Karpas-422 (cell line): ENCODE data around the gene PPP1R1A. TPM values are rescaled to one million over a fixed set of nuclear protein-coding genes. Genes with fewer than 3 reads are reported as not detected.

ENCODE experiments used
- DNase-seq: peaks from one replicate; pipeline ENCODE4 v3.0.0-alpha.2; 2015
- H2AFZ ChIP-seq: fragments of 200-600 bp; sonication (generic); 2 replicates; pipeline ENCODE4 v1.6.1; 2014; ENCODE audit warnings: antibody characterized with exemption, low read length, mixed read lengths
- H3K27ac ChIP-seq: fragments of 200-600 bp; sonication (generic); 2 replicates; pipeline ENCODE4 v1.5.1; 2014; ENCODE audit warnings: mild to moderate bottlenecking, low read length, moderate library complexity
- H3K27me3 ChIP-seq: fragments of 200-600 bp; sonication (generic); 2 replicates; pipeline ENCODE4 v1.6.1; 2014; ENCODE audit warnings: low read length, mixed read lengths
- H3K36me3 ChIP-seq: fragments of 200-600 bp; sonication (generic); 2 replicates; pipeline ENCODE4 v1.6.1; 2014; ENCODE audit warnings: low read length, mixed read lengths; ENCODE audit not compliant: insufficient read depth
- H3K4me1 ChIP-seq: fragments of 200-600 bp; sonication (generic); 2 replicates; pipeline ENCODE4 v1.6.1; 2014; ENCODE audit warnings: mild to moderate bottlenecking, low read length, mixed read lengths
- H3K4me2 ChIP-seq: fragments of 200-600 bp; sonication (generic); 2 replicates; pipeline ENCODE4 v1.6.1; 2014; ENCODE audit warnings: low read length, low read depth, mild to moderate bottlenecking; ENCODE audit not compliant: poor library complexity, severe bottlenecking
- H3K4me3 ChIP-seq: fragments of 200-600 bp; sonication (generic); 2 replicates; pipeline ENCODE4 v1.5.1; 2014; ENCODE audit warnings: mild to moderate bottlenecking, antibody characterized with exemption, low read length, mixed read lengths
- H3K79me2 ChIP-seq: fragments of 200-600 bp; sonication (generic); 2 replicates; pipeline ENCODE4 v1.6.1; 2014; ENCODE audit warnings: mild to moderate bottlenecking, low read length, mixed read lengths
- H3K9ac ChIP-seq: fragments of 200-600 bp; sonication (generic); 2 replicates; pipeline ENCODE4 v1.6.0; 2014; ENCODE audit warnings: low read length
- H3K9me2 ChIP-seq: fragments of 200-600 bp; sonication (generic), shearing (Covaris generic); replicated peaks from 2 replicates; pipeline ENCODE4 v1.6.0; 2014; ENCODE audit warnings: mild to moderate bottlenecking, low read length, moderate library complexity; ENCODE audit not compliant: insufficient read depth
- H3K9me3 ChIP-seq: fragments of 300-700, 200-600 bp; sonication (generic); 2 replicates; pipeline ENCODE4 v1.6.1; 2014; ENCODE audit warnings: low read length, mixed read lengths
- H4K20me1 ChIP-seq: fragments of 200-600 bp; sonication (generic); 2 replicates; pipeline ENCODE4 v1.6.1; 2014; ENCODE audit warnings: mild to moderate bottlenecking, antibody characterized with exemption, low read length, low read depth; ENCODE audit not compliant: insufficient read depth
- total RNA-seq: library from RNA; depleted of rRNA; stranded (reverse); fragments of >200 nt; shearing (Covaris generic); gene quantifications from 2 replicates; pipeline ENCODE4 v1.2.3, GENCODE V29; 2014; ENCODE audit warnings: low replicate concordance

Gene PPP1R1A
- total RNA-seq, 1 experiment from 2014 or later, result not detected

DNA sequence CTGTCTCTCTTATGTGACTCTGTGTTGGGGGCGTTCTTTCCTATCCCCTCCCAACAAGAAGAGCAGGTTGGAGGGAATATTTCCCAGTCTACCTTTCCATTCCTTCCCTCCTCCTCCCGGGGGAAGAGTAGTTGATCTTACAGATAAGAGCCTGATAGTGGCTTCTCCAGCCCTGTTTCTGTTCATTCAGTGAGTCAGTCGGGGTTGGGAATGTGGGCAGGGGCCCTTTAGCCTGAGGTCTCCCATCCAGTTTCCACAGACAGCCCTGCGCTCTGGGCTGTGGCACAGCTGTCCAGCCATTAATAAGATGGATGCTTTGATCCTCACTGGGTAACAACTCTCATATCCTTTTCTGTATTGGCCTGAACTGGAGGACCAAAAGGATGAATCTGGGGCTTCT lies 18.1 kb upstream of the PPP1R1A start:
- Histone ChIP-seq H3K9me2 (no peaks in the 10 kb centered on the region), H3K36me3 (no peaks in the 10 kb centered on the region), H3K79me2 (no peaks in the 10 kb centered on the region), H3K4me2 (no peak overlapping the region), H3K4me3 (no peak overlapping the region), H2AFZ (no peak overlapping the region), H3K9ac (no peak overlapping the region), H3K27me3 (no peaks in the 10 kb centered on the region), H3K27ac (no peak overlapping the region), H4K20me1 (no peaks in the 10 kb centered on the region), H3K9me3 (no peaks in the 10 kb centered on the region), H3K4me1 (no peaks in the 10 kb centered on the region)
- no peak for DNase-seq

- no peaks in the 10 kb centered on the region for H3K79me2 ChIP-seq
- no peak overlapping the region for H2AFZ ChIP-seq
- no peak overlapping the region for H3K27ac ChIP-seq
- H3K4me3 ChIP-seq, result no peak overlapping the region
- no peaks in the 10 kb centered on the region for H3K4me1 ChIP-seq
- no peaks in the 10 kb centered on the region for H4K20me1 ChIP-seq
- no peak for DNase-seq
- H3K36me3 ChIP-seq, result no peaks in the 10 kb centered on the region
- no peak overlapping the region for H3K9ac ChIP-seq
- H3K9me2 ChIP-seq, result no peaks in the 10 kb centered on the region
- no peak overlapping the region for H3K4me2 ChIP-seq
- H3K9me3 ChIP-seq, result no peaks in the 10 kb centered on the region
- H3K27me3 ChIP-seq, result no peaks in the 10 kb centered on the region
Observed at GRCh38 chr12:54605138-54605970, 16.9 kb upstream of the PPP1R1A start.

- H3K4me2 ChIP-seq, result no peak overlapping the region
- H3K79me2 ChIP-seq, result no peaks in the 10 kb centered on the region
- no peaks in the 10 kb centered on the region for H3K9me3 ChIP-seq
- H3K4me3 ChIP-seq, result no peak overlapping the region
- H3K36me3 ChIP-seq, result no peaks in the 10 kb centered on the region
- no peak overlapping the region for H2AFZ ChIP-seq
- no peaks in the 10 kb centered on the region for H4K20me1 ChIP-seq
- no peak overlapping the region for H3K27ac ChIP-seq
- H3K9ac ChIP-seq, result no peak overlapping the region
- H3K27me3 ChIP-seq, result no peaks in the 10 kb centered on the region
- no peaks in the 10 kb centered on the region for H3K9me2 ChIP-seq
- DNase-seq, result no peak
- H3K4me1 ChIP-seq, result no peaks in the 10 kb centered on the region
Observed at GRCh38 chr12:54604436-54604835, 16.0 kb upstream of the PPP1R1A start.

GRCh38 chr12:54603872-54604271 lies 15.4 kb upstream of the PPP1R1A start:
- no peaks in the 10 kb centered on the region for H3K9me3 ChIP-seq
- H3K27me3 ChIP-seq, result no peaks in the 10 kb centered on the region
- H2AFZ ChIP-seq, result no peak overlapping the region
- H3K27ac ChIP-seq, result no peak overlapping the region
- no peaks in the 10 kb centered on the region for H3K36me3 ChIP-seq
- no peaks in the 10 kb centered on the region for H3K9me2 ChIP-seq
- H4K20me1 ChIP-seq, result no peaks in the 10 kb centered on the region
- H3K4me2 ChIP-seq, result no peak overlapping the region
- H3K4me1 ChIP-seq, result no peaks in the 10 kb centered on the region
- no peak overlapping the region for H3K9ac ChIP-seq
- H3K4me3 ChIP-seq, result no peak overlapping the region
- no peak for DNase-seq
- no peaks in the 10 kb centered on the region for H3K79me2 ChIP-seq

- H3K4me3 ChIP-seq, result no peak overlapping the region
- no peaks in the 10 kb centered on the region for H3K9me2 ChIP-seq
- H3K4me1 ChIP-seq, result no peaks in the 10 kb centered on the region
- no peaks in the 10 kb centered on the region for H3K9me3 ChIP-seq
- DNase-seq, result peak; percentile 91
- no peaks in the 10 kb centered on the region for H3K79me2 ChIP-seq
- no peak overlapping the region for H3K9ac ChIP-seq
- H4K20me1 ChIP-seq, result no peaks in the 10 kb centered on the region
- no peak overlapping the region for H3K4me2 ChIP-seq
- H3K27ac ChIP-seq, result no peak overlapping the region
- H3K27me3 ChIP-seq, result no peaks in the 10 kb centered on the region
- no peak overlapping the region for H2AFZ ChIP-seq
- H3K36me3 ChIP-seq, result no peaks in the 10 kb centered on the region
Observed at GRCh38 chr12:54603173-54603814, 14.8 kb upstream of the PPP1R1A start.

- Histone ChIP-seq H3K4me1 (no peaks in the 10 kb centered on the region), H3K4me3 (no peak overlapping the region), H4K20me1 (no peaks in the 10 kb centered on the region), H3K27ac (no peak overlapping the region), H3K9me3 (no peaks in the 10 kb centered on the region), H3K9ac (no peak overlapping the region), H2AFZ (no peak overlapping the region), H3K27me3 (no peaks in the 10 kb centered on the region), H3K36me3 (no peaks in the 10 kb centered on the region), H3K9me2 (no peaks in the 10 kb centered on the region), H3K79me2 (no peaks in the 10 kb centered on the region), H3K4me2 (no peak overlapping the region)
- no peak for DNase-seq
Observed at GRCh38 chr12:54602661-54603060, 14.2 kb upstream of the PPP1R1A start.

GRCh38 chr12:54601841-54602240 lies 13.4 kb upstream of the PPP1R1A start:
- Histone ChIP-seq H3K27ac (no peak overlapping the region), H2AFZ (no peak overlapping the region), H3K9me2 (no peaks in the 10 kb centered on the region), H3K27me3 (no peaks in the 10 kb centered on the region), H3K4me3 (no peak overlapping the region), H3K4me2 (no peak overlapping the region), H3K9ac (no peak overlapping the region), H3K79me2 (no peaks in the 10 kb centered on the region), H3K9me3 (no peaks in the 10 kb centered on the region), H4K20me1 (no peaks in the 10 kb centered on the region), H3K4me1 (no peaks in the 10 kb centered on the region), H3K36me3 (no peaks in the 10 kb centered on the region)
- DNase-seq, result no peak

DNA sequence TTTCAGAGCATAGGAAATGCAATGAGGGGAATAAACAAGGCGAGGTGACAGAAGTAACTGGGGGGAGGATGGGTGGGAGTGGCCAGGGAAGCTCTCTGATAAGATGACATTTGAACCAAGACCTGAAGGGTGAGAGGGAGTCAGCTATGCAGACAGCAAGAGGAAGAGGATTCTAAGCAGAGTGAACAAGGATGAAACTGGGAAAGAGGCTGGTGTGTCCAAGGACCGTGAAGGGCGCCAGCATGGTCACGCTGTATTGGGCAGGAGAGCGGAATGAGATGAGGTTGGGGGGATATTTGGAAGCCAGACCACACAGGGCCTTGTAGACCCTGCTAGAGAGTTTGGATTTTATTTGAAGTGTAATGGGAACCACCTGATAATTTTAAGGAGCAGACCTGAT lies 10.5 kb upstream of the PPP1R1A start:
- Histone ChIP-seq H3K9me3 (no peaks in the 10 kb centered on the region), H3K4me1 (no peaks in the 10 kb centered on the region), H3K9me2 (no peaks in the 10 kb centered on the region), H3K36me3 (no peaks in the 10 kb centered on the region), H3K27ac (no peak overlapping the region), H3K4me3 (no peak overlapping the region), H3K4me2 (no peak overlapping the region), H3K79me2 (no peaks in the 10 kb centered on the region), H2AFZ (no peak overlapping the region), H3K27me3 (no peaks in the 10 kb centered on the region), H3K9ac (no peak overlapping the region), H4K20me1 (no peaks in the 10 kb centered on the region)
- no peak for DNase-seq
